ENCODE data around the gene TPK1.
"Not testable (repeated sequence)": the region's sequence is repeated elsewhere in the genome, so short reads cannot be mapped to it uniquely, and the experiment has no call there.

The TPK1 gene

DNA sequence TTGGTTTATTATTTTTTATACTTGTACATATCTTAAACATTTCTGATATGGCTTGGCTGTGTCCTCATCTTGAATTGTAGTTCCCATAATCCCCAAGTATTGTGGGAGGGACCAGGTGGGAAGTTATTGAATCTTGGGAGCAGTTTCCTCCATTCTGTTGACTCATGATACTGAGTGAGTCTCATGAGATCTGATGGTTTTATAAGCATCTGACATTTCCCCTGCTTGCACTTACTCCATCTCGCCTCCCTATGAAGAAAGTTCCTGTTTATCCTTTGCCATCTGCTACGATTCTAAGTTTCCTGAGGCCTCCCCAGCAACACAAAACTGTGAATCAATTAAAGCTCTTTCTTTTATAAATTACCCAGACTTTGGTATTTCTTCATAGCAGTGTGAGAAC is 207.7 kb downstream of the TPK1 start:
- DNase-seq: no peak

DNA sequence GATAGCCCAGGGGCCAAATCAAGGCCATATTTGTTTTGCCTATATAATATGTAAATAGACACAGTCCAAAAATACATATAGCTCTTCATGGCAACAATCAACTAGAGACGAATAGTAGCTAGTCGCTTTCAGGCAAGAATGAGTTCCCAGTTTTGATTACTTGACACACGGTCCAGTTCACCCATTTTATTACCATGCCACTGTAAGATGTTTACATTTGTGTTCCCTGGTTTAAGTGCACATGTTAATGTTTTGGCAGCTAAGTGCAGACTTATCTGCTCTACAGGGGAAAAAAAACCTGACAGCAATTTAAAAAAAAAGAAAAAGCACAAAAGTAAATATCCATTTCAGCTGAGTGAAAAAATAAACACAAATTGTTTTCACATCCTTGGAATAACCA is 213.1 kb downstream of the TPK1 start:
- DNase-seq: no peak

DNA sequence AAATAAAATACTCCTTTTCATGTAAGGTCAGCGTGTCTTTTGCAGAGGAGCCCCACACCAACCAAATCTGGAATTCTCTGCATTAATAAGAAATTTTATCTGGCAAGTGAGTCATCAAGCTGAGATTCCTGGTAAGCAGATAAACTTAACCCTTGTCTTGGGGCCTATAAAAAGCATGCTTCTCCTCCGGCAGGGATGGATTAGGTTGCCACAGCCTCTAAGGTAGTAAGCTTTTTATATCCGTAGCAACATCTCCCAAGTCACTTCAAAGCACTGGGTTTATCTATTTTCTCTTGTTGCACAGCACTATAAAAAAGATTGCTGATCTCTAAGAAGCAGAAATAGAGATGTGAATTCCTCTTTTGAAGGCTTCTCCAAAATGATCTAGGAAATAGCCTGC is 229.6 kb downstream of the TPK1 start:
- no peak for DNase-seq

DNA sequence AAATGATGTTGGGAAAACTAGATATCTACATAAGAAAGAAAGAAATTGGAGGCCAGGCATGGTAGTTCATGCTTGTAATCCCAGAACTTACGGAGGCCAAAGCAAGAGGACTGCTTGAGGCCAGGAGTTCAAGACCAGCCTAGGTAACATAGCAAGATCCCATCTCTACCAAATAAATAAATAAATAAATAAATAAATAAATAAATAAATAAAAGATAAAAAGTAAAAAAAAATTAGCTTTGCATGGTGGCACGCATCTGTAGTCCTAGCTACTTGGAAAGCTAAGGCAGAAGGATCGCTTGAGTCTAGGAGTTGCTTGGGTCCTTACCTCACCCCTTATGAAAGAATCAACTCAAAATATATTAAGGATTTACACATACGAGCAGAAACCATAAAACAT is 238.9 kb downstream of the TPK1 start:
- no peak for DNase-seq

- no peak for DNase-seq
Measured at GRCh38 chr7:144594580-144594979, 241.3 kb downstream of the TPK1 start.

- DNase-seq: no peak
Measured at GRCh38 chr7:144588559-144589051, 247.2 kb downstream of the TPK1 start.

- no peak for DNase-seq
Measured at GRCh38 chr7:144587701-144588100, 248.2 kb downstream of the TPK1 start.

- no peak for DNase-seq
Measured at GRCh38 chr7:144584726-144585125, 251.1 kb downstream of the TPK1 start.

DNA sequence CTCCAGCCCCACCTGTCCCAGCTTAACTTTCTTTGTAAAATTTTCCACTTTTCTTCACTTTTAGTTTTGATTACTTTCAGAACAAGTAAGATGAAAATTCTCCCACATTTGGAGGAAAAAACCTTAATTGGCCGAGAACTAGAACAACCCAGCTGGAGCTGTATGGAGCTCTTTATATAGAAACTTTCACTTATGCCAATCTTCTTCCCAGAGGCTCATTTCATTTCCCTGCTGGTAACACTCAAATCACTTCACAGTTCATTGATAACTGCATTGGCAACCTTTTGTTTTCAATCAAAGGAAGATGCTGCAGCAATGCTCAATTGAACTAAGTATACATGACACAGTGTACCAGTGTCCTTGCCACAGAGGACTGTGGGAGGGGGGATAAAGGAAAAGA is 256.2 kb downstream of the TPK1 start:
- DNase-seq: no peak

GRCh38 chr7:144575456-144575855 is 260.4 kb downstream of the TPK1 start:
- no peak for DNase-seq

DNA sequence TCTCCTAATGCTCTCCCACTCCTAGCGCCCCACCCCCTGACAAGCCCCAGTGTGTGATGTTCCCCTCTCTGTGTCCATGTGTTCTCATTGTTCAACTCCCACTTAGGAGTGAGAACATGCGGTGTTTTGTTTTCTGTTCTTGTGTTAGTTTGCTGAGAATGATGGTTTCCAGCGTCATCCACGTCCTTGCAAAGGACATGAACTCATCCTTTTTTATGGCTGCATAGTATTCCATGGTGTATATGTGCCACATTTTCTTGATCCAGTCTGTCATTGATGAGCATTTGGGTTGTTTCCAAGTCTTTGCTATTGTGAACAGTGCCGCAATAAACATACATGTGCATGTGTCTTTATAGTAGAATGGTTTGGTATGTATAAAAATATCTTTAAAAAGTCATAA is 261.1 kb downstream of the TPK1 start:
- not testable (repeated sequence) for DNase-seq

- no peak for DNase-seq
Measured at GRCh38 chr7:144568233-144568632, 267.6 kb downstream of the TPK1 start.

DNA sequence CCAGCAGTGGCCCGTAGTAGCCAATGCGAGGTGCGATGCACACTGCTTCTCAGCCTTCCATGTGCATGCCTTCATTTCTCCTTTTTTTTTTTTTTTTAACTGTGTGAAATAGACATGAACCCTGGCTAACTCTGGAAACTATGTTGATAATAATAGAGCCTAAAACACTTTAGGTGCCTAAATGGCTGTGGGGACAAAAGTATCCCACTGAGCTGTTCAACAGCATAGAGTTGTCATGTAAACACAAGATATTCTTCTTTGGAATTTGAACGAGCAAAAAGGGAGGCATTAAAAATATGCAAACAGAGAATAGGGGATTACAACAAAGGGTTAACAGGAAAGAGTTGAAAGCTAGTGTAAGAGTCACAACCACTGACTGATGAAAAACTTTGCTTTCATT is 270.3 kb downstream of the TPK1 start:
- no peak for DNase-seq

DNA sequence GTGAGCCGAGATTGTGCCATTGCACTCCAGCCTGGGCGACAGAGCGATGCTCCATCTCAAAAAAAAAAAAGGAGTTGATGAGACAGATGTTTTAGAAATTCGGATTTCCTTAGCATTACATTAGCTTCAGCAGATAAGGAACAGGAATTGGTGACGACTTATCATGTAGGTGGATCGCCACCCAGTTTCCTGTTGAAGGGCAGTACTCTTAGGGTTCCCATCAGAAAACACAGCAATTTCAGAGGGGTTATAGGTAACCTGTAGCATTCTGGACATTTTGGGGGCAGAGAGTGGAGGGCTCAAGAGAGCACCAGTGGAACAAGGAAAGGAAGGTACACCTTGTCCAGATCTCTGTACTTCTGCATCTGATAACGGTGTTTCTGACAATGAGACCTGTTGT is 286.0 kb downstream of the TPK1 start:
- DNase-seq: no peak

- DNase-seq: no peak
Measured at GRCh38 chr7:144548556-144548955, 287.3 kb downstream of the TPK1 start.

DNA sequence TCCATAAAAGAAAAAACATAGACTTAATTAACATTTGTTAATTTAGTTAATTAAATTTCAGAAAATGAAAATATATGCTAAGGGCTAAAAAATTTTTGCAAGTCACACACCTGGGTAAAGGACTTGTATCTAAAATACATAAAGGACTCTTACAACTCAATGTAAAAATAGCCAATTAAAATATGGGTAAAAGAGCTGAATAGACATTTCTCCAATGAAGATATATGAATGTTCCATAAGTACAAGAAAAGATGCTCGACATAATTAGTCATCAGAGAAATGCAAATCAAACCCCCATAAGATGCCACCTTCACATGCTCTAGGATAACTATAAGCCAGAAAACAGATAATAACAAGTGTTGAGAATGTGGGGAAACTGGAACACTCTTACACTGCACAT is 288.0 kb downstream of the TPK1 start:
- DNase-seq: no peak

DNA sequence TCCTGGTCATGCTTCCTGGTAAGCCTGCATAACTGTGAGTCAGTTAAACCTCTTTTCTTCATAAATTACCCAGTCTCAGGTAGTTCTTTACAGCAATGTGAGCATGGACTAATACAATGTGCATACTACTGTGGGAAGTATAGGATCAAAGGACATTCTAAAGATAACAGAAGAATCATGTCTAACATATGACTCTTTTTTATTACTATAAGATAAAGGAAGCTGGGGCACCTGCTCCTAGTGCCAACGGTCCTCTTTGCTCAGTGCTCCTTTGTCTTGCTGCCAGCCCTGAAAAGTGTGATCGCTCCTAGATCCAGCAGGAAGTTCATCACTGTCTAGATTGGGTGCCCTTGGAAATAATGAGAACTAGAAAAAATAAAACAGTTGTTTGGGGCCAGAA is 289.1 kb downstream of the TPK1 start:
- no peak for DNase-seq

GRCh38 chr7:144545330-144545729 is 290.5 kb downstream of the TPK1 start:
- DNase-seq: no peak

DNA sequence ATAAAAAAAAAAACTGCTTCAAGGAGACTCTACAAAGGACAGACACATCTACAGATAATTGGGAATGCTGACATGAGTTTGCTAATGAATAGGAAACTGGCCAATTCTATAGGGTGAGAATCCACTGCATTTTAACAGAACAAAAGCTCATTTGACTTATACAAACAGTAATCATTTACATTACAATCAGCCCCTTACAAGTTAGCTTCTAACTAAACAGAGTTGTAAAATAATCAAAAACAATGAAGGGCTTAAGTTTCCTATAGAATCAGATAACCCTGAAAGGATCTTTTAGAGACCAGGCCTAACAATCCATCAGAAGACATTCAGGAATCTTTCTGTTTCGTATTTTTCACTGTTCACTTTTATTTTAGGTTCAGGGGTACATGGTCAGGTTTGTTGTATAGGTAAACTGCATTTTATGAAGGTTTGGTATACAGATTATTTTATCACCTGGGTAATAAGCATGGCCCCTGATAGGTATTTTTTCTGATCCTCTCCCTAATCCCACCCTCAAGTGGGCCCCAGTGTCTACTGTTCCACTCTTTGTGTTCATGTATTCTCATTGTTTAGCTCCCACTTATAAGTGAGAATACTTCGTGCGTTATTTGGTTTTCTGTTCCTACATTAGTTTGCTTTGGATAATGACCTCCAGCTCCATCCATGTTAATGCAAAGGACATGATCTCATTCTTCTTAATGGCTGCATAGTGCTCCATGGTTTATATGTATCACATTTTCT is 301.0 kb downstream of the TPK1 start:
- DNase-seq: no peak

DNA sequence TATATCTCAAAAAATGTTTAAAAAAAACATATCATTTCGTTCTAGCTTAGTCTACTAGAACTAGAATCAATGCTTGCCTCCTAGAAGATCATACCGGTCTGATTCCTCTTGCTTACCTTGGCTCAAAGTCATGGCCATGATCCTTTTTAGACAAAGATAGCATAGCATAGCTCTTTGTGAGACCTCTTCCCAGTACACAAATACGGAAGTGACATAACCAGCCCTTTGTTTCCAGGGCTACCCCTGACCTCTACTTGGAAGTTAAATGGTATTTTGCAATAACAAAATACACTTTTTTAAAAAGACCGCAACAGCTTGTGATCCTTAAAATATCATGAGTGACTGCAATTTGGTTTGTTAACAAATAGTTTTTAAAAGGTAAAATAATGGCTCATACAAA is 301.7 kb downstream of the TPK1 start:
- no peak for DNase-seq

- peak; percentile 0 for DNase-seq
Measured at GRCh38 chr7:144531181-144531580, 304.7 kb downstream of the TPK1 start.

DNA sequence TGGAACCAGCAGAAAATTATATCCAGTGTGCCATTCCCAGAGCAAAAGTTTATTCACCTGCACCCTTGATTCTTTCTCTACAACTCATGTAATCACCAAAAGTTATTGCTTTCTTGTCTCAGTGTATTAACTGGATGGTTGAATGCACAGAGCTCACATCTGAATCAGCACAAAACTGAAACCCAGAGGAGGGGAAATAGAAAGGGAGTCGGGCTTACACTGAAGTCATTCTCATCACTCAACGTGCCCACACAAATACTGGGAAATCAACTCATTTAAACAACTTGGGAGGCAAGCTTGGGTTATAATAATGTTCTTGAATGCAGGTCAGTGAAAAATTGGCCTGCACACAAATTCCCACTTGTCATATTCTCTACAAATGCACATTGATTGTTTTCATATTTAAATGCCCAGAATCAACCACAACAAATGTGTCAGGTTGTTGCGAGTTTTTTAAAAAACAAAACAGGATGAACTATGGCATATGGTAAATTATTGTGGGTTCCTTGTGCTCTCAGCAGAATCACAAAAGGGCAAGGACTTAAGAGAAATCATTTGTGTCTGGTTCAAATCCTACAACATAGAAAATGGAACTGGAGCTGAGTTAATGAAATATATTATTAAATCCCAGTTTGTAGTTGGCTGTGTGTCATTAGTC is 306.5 kb downstream of the TPK1 start:
- no peak for DNase-seq

GRCh38 chr7:144528536-144529045 is 307.3 kb downstream of the TPK1 start:
- no peak for DNase-seq

DNA sequence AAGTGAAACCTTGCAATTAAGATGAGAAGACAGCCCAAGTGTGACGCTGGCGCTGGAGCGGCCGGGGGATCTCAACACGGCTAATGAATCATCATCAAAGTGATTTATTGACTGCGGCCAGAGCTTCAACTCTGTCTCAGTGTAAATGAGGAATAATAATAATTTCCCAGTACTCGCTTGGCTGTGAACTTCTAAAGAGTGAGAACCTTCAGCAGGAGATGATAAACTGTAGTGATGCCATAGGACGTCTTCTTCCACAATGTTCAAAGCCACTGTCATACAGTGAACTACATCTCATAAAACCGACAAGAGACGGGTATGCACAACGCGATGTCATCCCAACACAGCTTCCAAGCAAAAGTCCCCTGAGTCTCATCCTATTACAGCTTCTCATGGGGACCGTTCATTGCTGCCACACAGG is 308.8 kb downstream of the TPK1 start:
- DNase-seq: no peak
